Measurements from ENCODE around the gene MR1.

The MR1 gene

DNA sequence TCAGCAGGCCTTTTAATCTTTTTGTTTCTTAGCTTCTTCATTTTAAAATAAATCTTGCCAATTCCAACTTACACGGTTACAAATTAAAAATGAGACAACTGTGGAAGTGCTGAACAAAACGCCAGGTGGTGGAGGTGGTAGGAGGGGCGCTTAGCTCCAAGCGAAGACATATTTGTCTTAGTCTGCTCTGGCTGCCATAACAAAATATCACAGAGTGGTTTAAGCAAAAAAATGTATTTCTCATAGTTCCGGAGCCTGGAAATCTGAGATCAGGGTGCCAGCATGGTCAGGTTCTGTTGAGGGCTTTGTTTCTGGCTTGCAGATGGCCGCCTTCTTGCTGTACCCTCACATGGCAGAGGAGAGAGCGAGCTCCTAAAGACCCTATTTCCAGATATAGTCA is 69.6 kb downstream of the MR1 start:
- TF ChIP-seq, protein P1, sequence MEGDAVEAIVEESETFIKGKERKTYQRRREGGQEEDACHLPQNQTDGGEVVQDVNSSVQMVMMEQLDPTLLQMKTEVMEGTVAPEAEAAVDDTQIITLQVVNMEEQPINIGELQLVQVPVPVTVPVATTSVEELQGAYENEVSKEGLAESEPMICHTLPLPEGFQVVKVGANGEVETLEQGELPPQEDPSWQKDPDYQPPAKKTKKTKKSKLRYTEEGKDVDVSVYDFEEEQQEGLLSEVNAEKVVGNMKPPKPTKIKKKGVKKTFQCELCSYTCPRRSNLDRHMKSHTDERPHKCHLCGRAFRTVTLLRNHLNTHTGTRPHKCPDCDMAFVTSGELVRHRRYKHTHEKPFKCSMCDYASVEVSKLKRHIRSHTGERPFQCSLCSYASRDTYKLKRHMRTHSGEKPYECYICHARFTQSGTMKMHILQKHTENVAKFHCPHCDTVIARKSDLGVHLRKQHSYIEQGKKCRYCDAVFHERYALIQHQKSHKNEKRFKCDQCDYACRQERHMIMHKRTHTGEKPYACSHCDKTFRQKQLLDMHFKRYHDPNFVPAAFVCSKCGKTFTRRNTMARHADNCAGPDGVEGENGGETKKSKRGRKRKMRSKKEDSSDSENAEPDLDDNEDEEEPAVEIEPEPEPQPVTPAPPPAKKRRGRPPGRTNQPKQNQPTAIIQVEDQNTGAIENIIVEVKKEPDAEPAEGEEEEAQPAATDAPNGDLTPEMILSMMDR (conservative IDR thresholded peaks at IDR 0.05; ENCODE audit: low read depth, low read length): no peak
- H3K4me3 ChIP-seq (ENCODE audit: low read depth, low read length): no peak overlapping the region
- no peak for DNase-seq (ENCODE audit: low read depth)

GRCh38 chr1:181104042-181104789 is 70.4 kb downstream of the MR1 start:
- peak overlapping the region; percentile 67 for H3K4me3 ChIP-seq (ENCODE audit: low read depth, low read length)
- TF ChIP-seq, protein P1 (conservative IDR thresholded peaks at IDR 0.05; ENCODE audit: low read depth, low read length): peak; percentile 31
- DNase-seq (ENCODE audit: low read depth): no peak

DNA sequence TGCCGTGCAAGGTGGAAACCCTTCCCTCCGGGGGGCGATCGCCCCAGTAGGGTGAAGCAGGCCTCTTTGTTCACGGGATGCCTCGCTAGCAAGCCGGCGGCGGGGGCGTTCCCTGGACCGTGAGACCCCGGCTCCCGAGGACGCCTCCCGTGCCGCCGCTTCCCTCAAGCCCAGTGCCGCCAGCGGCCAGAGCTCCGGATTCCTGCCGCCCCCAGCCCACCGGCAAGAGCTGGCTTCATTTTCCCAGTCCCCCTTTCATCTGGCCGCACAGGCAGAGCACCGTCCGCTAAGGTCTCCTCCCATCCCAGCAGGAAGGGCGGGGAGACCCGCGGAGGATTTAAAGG is 71.0 kb downstream of the MR1 start:
- TF ChIP-seq, protein P1 (conservative IDR thresholded peaks at IDR 0.05; ENCODE audit: low read depth, low read length): no peak
- H3K4me3 ChIP-seq (ENCODE audit: low read depth, low read length): peak overlapping the region; percentile 67
- DNase-seq (ENCODE audit: low read depth): no peak

- peak overlapping the region; percentile 67 for H3K4me3 ChIP-seq (ENCODE audit: low read depth, low read length)
- TF ChIP-seq, protein P1 (conservative IDR thresholded peaks at IDR 0.05; ENCODE audit: low read depth, low read length): no peak
- peak; percentile 90 for DNase-seq (ENCODE audit: low read depth)
These were observed 71.6 kb downstream of the MR1 start for GRCh38 chr1:181105134-181106021.

- H3K4me3 ChIP-seq (ENCODE audit: low read depth, low read length): no peak overlapping the region
- TF ChIP-seq, protein P1 (conservative IDR thresholded peaks at IDR 0.05; ENCODE audit: low read depth, low read length): no peak
- DNase-seq (ENCODE audit: low read depth): no peak
These were observed 72.2 kb downstream of the MR1 start for GRCh38 chr1:181106022-181106312.

- H3K4me3 ChIP-seq (ENCODE audit: low read depth, low read length): no peak overlapping the region
- DNase-seq (ENCODE audit: low read depth): no peak
- TF ChIP-seq, protein P1 (conservative IDR thresholded peaks at IDR 0.05; ENCODE audit: low read depth, low read length): no peak
These were observed 72.7 kb downstream of the MR1 start for GRCh38 chr1:181106479-181106878.

Measured in choroid plexus epithelial cell (primary cell).